Ishikawa (cell line): Measurements from ENCODE around the gene BRD7.

Experiments used
- EGR1 ChIP-seq: IDR thresholded peaks from 2 replicates; pipeline ENCODE4 v1.6.1; 2012
- EP300 ChIP-seq: IDR thresholded peaks from 2 replicates; pipeline ENCODE4 v1.6.1; 2012; ENCODE audit warnings: borderline replicate concordance
- MAX ChIP-seq: IDR thresholded peaks from 2 replicates; pipeline ENCODE4 v1.6.1; 2012
- YY1 ChIP-seq: IDR thresholded peaks from 2 replicates; pipeline ENCODE4 v1.6.1; 2012; ENCODE audit warnings: low read depth

GRCh38 chr16:50273888-50274325 is 94.9 kb downstream of the BRD7 start:
- TF ChIP-seq MAX (no peak), EGR1 (no peak), YY1 (no peak), EP300 (no peak)
